Measurements from ENCODE around the gene ATP11B.
A peak's percentile ranks its signal among the peaks of the same experiment; 100 is the strongest.
"Not testable (repeated sequence)": the region's sequence is repeated elsewhere in the genome, so short reads cannot be mapped to it uniquely, and the experiment has no call there.

The ATP11B gene

GRCh38 chr3:182848906-182849305 lies 55.6 kb downstream of the ATP11B start:
- no peak for DNase-seq

DNA sequence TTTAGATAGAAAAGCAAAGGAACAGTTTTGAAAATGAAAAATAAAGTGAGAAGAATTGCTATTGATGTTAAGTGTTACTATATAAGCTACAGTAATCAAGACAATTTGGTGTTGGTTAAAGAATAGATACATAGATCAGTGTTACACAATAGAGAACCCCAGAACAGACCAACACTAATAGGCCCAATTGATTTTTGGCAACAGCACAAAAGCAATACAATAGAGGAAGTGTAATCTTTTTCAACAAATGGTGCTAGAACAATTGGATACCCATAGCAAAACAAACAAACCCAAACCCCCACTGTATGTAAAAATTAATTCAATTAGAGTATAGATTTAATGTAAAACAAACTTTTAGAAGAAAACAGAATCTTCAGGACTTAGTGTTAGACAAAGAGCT lies 61.8 kb downstream of the ATP11B start:
- no peak for DNase-seq

- DNase-seq, result no peak
These were observed 68.0 kb downstream of the ATP11B start for GRCh38 chr3:182861348-182861747.

DNA sequence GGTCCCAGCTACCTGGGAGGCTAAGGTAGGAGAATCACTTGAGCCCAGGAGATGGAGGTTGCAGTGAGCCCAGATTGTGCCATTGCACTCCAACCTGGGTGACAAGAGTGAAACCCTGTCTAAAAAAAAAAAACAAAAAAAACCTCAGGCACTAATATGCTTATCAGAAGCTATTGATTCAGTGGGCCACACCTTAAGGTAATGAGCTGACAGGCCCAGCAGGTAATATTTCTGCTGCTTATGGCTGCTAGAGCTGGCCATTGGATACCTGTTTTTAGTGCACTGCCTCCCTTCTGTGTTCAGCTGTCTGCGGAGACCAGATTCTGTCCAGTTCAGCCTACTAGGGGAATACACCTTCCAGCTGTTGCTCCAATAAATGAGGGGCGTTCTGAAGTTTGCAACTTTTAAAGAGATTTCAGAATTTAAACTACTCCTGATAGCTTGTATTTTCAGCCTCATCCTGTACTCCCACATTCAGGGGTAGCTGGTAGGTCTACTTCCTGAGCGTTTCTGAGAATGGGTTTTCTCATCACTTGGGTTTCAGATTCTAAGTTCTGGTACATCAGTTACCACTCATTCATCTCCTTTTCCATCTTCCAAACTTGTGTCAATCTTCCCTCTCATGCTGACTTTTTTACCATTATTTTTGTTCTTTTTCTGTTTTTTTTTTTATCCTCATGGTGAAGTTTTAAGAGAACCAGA lies 69.0 kb downstream of the ATP11B start:
- DNase-seq, result no peak

- DNase-seq, result no peak
These were observed 75.8 kb downstream of the ATP11B start for GRCh38 chr3:182869059-182869458.

- not testable (repeated sequence) for DNase-seq
These were observed 77.6 kb downstream of the ATP11B start for GRCh38 chr3:182870917-182871316.

DNA sequence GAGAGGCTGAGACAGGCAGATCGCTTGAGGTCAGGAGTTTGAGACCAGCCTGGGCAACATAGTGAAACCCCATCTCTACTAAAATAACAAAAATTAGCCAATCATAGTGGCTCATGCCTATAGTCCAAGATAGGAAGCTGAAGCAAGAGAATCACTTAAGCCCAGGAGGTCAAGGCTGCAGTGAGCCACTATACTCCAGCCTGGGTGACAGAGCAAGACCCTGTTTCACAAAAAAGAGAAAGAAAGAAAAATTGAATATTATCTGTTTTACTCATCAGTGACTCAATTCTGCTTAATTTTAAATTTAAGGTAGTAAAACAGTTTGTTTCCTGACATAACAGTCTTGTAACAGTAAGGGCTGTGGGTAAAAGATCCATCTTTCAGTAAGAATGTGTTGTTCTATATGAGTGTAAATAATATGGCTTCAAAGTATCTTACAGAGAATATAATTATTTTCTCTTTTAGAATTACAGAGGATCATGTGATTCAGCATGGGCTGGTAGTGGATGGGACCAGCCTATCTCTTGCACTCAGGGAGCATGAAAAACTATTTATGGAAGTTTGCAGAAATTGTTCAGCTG lies 85.8 kb downstream of the ATP11B start:
- DNase-seq, result no peak

DNA sequence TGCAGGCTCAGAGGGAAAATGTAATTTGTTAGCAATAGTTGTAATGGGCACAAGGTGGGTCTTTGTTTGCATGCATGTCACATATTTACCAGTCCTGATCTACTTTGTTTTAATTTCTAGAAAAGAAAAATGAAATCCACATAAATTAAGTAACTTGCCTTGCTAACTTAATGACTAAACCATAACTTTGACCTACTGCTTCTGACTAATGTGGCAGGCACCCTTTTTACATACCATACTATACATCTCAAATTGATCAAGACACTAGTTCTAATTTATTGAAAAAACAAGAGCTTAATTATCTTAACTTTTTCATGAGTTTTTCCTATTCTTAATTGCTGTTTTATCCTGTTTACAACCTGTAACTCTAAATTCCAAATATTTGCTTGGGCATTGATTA lies 93.2 kb downstream of the ATP11B start:
- DNase-seq, result no peak

DNA sequence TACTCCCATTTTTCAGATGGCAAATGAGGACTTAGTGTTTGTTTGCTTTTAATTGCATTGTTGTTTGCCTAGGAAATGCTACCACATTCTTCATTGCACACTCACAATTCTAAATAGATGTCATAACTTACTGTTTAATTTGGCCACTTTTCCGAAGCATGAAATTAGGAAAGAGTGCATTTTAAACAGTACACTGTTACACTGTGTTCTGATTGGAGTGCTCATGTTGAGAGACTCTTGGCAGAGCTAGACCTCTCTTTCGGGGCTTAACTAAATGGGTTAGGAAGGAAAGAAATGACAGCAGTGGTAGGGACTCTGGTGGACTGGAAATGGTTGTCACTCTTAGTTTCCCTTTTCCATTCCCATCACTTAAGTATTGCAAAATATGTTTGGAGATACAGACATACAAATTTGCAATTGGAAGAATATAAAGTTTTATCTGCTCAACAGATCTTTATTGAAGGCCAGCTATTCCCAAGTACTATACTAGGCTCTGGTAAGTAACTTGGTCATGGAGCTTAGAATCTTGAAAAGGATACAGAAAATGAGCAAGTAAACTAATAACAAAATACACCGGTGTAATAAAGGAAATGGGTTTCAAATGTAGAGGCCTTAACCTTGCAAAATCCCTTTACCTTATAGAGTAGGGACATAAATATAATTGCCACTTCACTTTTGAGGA lies 96.8 kb downstream of the ATP11B start:
- DNase-seq, result no peak

DNA sequence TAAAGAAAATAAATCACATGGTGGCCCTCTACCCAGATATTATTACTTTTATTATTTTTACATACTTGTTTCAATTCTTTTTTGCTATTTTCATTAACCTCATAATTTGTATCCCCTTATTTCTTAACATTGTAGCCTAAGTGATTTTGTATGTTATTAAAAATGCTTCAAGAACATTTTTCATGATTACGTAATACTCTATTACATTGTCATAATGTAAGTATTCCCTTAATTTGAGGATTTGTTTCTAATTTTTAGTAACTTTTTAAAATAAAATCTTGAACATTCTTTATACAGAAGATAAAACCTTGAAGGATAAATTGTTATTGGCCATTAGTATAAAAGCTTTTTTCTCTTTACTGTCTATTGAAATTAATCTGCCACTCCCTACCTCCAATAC lies 98.1 kb downstream of the ATP11B start:
- no peak for DNase-seq

DNA sequence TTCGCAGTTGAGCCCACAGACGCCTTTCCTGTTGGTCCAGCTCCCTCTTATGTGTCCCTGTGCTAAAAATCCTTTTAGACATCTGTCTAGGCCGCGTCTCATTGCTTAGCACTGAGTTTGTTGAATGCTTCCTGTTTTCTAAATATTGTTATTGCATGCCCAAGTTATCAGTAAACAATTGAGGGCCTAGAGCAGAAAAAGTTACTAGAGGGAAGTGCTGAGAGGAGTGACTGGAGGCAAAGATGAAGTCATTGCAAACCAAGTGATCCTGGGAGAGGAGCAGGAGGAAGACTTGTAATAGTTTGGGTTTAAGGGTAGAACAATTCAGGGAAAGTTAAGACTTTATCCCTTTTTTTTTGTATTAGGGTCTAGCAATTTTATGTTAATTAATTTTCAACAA lies 98.9 kb downstream of the ATP11B start:
- DNase-seq, result no peak

GRCh38 chr3:182895513-182896112 lies 102.3 kb downstream of the ATP11B start:
- no peak for DNase-seq

- DNase-seq, result no peak
These were observed 103.2 kb downstream of the ATP11B start for GRCh38 chr3:182896553-182896952.

DNA sequence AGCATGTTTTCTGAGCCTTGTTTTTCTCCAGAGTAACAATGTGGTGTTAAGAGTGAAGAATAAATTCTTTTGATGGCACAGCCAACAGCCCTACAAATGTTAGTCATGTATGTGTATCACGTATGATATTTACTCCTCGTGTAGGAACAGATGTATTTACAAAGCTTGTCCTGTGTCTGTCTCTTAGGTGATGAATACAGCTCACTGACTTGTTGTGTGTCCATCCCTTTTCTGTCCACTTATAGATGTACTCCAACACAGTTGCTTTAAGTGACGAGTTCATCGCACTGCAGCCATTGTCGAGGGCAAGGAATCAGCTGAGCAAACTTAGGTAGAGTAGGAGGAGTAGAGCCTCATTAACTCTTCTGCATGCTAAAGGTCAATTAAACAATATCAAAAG lies 108.9 kb downstream of the ATP11B start:
- peak; percentile 48 for DNase-seq

- no peak for DNase-seq
These were observed 110.9 kb downstream of the ATP11B start for GRCh38 chr3:182904164-182904563.

DNA sequence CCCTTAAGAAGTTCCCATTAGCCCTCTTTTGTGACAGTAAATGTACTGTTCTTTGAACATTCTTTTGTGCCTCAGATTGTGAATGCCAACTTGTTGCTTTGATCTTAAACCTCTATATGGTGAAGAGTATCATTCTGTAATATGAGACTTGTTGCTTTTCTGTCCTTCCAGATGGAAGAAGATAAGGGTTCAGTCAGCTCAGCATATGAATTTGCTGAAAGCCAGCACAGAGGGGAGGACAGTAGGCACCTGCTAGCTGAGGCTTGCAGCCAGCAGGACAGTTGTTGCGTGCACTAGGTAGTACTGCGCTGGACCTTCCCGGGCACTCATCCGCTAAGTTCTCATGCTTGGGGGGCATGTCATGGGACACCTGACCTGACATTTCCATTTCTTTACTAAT lies 112.3 kb downstream of the ATP11B start:
- DNase-seq, result no peak

DNA sequence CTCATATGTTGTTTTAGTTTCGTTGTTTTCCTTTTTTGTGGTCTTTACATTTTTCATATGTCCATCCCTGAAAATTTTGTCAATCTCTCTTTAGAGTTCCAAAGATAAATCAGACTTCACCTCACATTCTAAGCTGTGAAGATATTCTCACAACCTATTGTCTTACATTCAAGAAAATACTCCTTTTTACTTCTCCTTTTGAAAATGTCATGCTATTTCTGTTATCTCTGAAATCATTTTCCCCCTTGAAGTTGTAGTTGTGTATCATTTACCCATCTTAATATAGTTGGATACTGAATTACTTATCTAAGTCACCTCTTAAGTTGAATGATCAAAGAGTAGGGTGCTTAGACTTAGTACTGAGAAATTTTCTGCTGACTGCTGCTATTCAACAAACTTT lies 112.7 kb downstream of the ATP11B start:
- DNase-seq, result no peak

DNA sequence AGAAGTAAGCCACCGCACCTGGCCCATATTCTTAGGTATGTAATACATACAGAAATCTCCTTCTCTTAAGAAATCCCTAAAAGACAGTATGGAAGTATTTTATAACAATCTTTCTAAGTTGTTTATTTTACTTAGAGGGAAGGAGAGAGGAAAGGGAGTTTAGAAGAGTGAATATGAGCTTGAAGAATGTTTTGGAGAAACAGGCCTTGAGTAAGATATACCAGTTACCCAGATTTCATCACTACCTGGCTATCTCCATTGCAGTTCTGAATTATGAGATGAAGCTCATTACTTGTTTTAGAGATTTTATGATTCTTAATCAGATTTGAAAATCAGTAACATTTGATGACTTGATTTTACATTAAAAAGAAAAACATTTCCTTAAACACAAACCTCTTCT lies 115.2 kb downstream of the ATP11B start:
- DNase-seq, result no peak

GRCh38 chr3:182909318-182910040 lies 116.2 kb downstream of the ATP11B start:
- peak; percentile 30 for DNase-seq

- no peak for DNase-seq
These were observed 117.9 kb downstream of the ATP11B start for GRCh38 chr3:182910936-182911781.

DNA sequence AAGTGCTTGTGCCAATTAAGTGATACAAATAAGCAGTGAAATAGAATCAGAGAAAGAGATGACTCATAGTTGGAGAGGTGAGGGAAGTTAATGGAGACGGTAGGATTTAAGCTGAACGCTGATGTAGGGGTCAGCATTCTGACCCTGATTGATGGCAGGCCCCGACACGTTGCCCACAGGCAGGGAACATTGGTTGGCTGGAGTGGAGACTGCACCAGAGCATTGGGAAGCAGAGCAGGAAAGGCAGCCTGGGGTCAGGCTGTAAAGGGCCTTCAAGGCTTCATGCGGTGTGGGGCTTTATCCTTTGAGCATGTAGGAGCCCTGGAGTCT lies 118.4 kb downstream of the ATP11B start:
- no peak for DNase-seq

GRCh38 chr3:182912474-182912873 lies 119.2 kb downstream of the ATP11B start:
- no peak for DNase-seq

GRCh38 chr3:182913889-182914288 lies 120.6 kb downstream of the ATP11B start:
- peak; percentile 87 for DNase-seq

Data from DMS53 (cell line).